Activated naive CD8-positive, alpha-beta T cell (primary cell): ENCODE data around the gene GIT2.
"Not testable (repeated sequence)": the region's sequence is repeated elsewhere in the genome, so short reads cannot be mapped to it uniquely, and the experiment has no call there.

Experiments
- H3K27ac Mint-ChIP-seq: one replicate; pipeline ENCODE4 v1.8.0; 2021; ENCODE audit warnings: mixed read lengths
- H3K27me3 Mint-ChIP-seq: one replicate; pipeline ENCODE4 v1.8.0; 2021; ENCODE audit warnings: mixed read lengths
- H3K36me3 Mint-ChIP-seq: one replicate; pipeline ENCODE4 v1.8.0; 2021; ENCODE audit warnings: mixed read lengths
- H3K4me1 Mint-ChIP-seq: one replicate; pipeline ENCODE4 v1.8.0; 2021; ENCODE audit warnings: low read depth, mixed read lengths
- H3K4me3 Mint-ChIP-seq: one replicate; pipeline ENCODE4 v1.8.0; 2021; ENCODE audit warnings: mild to moderate bottlenecking, mixed read lengths
- H3K9me3 Mint-ChIP-seq: one replicate; pipeline ENCODE4 v1.8.0; 2021; ENCODE audit warnings: low read depth, mixed read lengths

The GIT2 gene

DNA sequence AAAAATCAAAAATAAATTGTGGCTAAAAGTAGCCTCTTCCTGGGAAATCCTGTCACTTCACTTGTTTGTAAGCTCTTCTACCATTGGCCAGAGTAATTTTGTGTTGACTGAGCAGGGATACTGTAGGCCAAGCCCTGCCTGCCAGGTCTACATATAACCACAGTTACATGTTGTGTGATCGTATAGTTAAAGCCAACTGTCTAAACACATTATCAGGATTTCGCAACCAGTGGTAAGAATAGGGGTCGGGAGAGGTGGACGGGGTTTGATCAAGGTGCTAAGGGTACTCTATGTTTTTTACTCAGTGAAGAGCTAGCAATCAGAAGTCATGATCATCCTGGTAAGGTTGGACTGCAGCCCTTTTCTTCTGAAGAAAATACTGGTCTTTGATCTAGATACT is 16.5 kb upstream of the GIT2 start:
- H3K9me3 Mint-ChIP-seq: no peaks in the 10 kb centered on the region
- H3K4me3 Mint-ChIP-seq: no peak overlapping the region
- H3K36me3 Mint-ChIP-seq: peaks cover 6% of the 10 kb centered on the region
- H3K4me1 Mint-ChIP-seq: peaks cover 50% of the 10 kb centered on the region
- H3K27ac Mint-ChIP-seq: peak overlapping the region; percentile 70
- H3K27me3 Mint-ChIP-seq: no peaks in the 10 kb centered on the region

DNA sequence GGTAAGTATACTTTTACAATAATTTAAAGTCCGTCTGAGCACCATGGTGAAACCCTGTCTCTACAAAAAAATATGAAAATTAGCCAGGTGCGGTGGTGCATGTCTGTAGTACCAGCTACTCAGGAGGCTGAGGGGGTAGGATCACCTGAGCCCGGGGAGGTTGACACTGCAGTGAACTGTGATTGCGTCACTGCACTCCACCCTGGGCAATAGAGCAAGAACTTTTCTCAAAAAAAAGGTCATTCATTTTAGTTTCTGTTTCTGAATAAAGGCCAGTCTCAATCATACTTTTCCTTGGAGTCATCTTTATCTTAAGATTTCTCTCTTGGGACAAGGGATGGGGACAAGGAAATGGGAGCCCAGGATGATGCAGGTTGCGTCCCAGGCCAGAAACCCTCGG is 16.0 kb upstream of the GIT2 start:
- Mint-ChIP-seq H3K36me3 (peaks cover 6% of the 10 kb centered on the region), H3K4me3 (no peak overlapping the region), H3K4me1 (peaks cover 52% of the 10 kb centered on the region), H3K27me3 (no peaks in the 10 kb centered on the region), H3K9me3 (no peaks in the 10 kb centered on the region), H3K27ac (no peak overlapping the region)

DNA sequence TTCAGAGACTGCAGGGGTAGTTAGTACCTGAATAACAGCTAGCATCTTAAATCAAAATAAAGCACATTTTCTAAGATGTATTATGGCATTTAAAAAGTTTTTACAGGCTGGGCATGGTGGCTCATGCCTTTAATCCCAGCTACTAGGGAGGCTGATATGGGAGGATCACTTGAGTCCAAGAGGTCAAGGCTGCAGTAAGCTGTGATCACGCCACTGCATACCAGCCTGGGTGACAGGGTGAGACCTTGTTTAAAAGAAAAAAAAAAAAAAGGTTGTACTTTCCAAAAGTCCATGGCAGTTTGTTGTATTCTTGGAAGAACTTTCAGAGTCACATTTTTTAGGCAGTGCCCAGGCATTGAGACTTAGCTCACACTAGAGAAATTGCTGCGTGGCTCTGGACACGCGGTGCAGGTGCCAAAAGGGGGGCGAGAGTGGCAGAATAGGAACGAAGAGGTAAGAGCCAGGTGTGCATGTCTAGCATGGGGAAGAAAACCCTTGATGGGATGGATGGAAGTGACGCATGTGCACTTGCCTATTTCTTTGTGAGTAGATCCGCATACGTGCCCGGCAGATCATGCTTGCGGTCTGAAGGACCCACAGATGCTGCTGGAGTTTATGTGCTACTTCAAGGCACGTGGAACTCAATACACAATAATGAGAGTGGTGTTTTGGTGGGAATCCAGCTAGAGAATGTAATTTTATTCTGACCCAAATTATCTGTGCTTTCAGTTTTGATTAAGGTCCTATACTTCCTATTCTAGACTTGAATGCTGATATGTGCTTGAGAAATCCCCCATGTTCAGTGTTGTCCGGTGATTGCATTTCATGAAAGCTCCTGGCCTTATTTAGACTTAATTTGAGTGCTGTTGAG is 14.9 kb upstream of the GIT2 start:
- Mint-ChIP-seq H3K4me3 (no peak overlapping the region), H3K9me3 (no peaks in the 10 kb centered on the region), H3K27ac (peak overlapping the region; percentile 73), H3K4me1 (peaks cover 58% of the 10 kb centered on the region), H3K27me3 (no peaks in the 10 kb centered on the region), H3K36me3 (peaks cover 8% of the 10 kb centered on the region)

DNA sequence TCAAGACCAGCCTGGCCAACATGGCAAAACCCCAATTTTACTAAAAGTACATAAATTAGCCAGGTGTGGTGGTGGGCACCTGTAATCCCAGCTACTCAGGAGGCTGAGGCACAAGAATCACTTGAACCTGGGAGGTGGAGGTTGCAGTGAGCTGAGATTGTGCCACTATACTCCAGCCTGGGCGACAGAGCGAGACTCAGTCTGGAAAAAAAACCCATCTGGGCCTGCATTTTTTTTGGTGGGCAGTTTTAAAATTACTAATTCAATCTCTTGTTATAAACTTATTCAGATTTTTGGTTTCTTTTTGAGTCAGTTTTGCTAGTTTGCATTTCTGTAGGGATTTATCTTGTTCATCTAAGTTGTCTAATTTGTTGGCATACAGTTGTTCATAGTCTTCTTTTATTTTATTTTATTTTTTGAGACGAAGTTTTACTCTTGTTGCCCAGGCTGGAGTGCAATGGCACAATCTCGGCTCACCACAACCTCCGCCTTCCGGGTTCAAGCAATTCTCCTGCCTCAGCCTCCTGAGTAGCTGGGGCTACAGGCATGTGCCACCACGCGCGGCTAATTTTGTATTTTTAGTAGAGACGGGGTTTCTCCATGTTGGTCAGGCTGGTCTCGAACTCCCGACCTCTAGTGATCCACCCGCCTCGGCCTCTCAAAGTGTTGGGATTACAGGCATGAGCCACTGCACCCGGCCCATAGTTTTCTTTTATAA is 12.7 kb upstream of the GIT2 start:
- peaks cover 68% of the 10 kb centered on the region for H3K4me1 Mint-ChIP-seq
- not testable (repeated sequence) for H3K9me3 Mint-ChIP-seq, H3K36me3 Mint-ChIP-seq, H3K27me3 Mint-ChIP-seq, H3K4me3 Mint-ChIP-seq
- peak overlapping the region; percentile 87 for H3K27ac Mint-ChIP-seq

DNA sequence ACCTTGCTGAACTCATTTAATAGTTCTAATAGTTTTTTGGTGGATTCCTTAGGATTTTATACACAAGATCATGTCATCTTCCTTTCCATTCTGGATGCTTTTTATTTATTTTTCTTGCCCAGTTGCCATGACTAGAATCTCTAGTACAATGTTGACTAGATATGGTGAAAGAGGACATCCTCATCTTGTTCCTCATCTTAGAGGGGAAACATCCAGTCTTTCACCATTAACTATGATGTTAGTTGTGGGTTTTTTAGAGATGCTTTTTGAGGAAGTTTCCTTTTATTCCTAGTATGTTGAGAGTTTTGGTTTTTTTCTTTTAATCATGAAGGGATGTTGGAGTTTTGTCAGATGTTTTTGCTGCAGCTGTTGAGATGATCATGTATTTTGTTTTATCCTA is 11.7 kb upstream of the GIT2 start:
- Mint-ChIP-seq H3K4me3 (peak overlapping the region; percentile 20), H3K36me3 (peaks cover 8% of the 10 kb centered on the region), H3K27me3 (no peaks in the 10 kb centered on the region), H3K4me1 (peaks cover 72% of the 10 kb centered on the region), H3K9me3 (no peaks in the 10 kb centered on the region), H3K27ac (peak overlapping the region; percentile 78)

DNA sequence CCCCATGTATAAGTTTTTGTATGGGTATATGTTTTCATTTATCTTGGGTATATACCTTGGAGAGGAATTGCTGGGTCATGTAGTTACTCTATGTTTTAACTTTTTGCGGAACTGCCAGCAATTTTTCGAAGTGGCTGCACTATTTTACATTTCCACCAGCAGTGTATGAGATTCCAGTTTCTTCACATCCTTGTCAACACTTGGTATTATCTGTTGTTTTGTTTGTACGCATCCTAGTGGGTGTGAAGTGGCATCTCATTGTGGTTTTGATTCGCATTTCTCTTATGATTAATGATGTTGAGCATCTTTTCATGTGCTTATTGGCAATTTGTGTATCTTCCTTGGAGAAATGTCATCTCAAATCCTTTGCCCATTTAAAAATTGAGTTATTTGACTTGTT is 9.9 kb upstream of the GIT2 start:
- Mint-ChIP-seq H3K36me3 (peaks cover 8% of the 10 kb centered on the region), H3K4me1 (peaks cover 70% of the 10 kb centered on the region), H3K9me3 (no peaks in the 10 kb centered on the region), H3K4me3 (peak overlapping the region; percentile 18), H3K27me3 (no peaks in the 10 kb centered on the region), H3K27ac (no peak overlapping the region)

DNA sequence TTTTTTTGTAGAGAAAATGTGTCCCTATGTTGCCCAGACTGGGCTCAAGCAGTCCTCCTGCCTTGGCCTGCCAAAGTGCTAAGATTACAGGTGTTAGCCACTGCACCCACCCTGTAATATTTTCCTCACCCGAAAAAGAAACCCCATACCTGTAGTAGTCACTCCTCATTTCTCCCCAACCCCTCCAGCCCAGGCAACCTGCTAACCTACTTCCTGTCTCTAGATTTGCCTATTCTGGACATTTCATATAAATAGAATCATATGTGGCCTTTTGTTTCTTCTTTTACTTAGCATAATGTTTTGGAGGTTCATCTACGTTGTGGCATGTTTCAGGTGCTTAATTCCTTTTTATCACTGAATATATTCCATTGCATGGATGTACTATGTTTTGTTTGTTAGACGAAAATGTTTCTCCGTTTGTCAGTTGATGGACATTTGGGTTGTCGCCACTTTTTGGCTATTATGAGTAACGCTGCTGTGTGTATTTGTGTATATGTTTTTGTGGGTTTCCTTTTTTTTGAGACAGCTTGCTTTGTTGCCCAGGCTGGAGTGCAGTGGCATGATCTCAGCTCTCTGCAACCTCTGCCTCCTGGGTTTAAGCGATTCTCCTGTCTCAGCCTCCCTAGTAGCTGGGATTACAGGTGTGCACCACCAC is 9.3 kb upstream of the GIT2 start:
- Mint-ChIP-seq H3K36me3 (peaks cover 10% of the 10 kb centered on the region), H3K9me3 (no peaks in the 10 kb centered on the region), H3K4me3 (peak overlapping the region; percentile 56), H3K27me3 (no peaks in the 10 kb centered on the region), H3K27ac (peak overlapping the region; percentile 36), H3K4me1 (peaks cover 70% of the 10 kb centered on the region)

DNA sequence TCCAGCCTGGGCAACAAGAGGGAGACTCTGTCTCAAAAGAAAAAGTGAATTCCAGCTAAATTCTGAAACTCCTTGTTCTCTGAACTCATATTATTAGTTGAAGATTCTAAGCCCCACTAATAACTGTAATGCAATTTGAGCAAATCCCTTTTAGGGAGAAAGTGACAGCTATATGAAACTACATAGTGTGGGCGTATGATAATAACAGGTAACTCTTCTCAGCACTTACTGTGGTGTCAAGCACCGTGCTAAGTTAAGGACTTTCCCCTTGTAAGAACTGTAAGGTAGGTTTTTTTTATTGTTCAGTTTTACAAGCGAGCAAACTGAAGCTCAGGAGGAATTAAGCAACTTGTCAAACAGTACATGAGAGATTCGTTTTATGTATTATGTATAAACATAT is 8.4 kb upstream of the GIT2 start:
- Mint-ChIP-seq H3K4me3 (peak overlapping the region; percentile 56), H3K36me3 (peaks cover 10% of the 10 kb centered on the region), H3K9me3 (no peaks in the 10 kb centered on the region), H3K4me1 (peaks cover 70% of the 10 kb centered on the region), H3K27ac (peak overlapping the region; percentile 82), H3K27me3 (no peaks in the 10 kb centered on the region)

DNA sequence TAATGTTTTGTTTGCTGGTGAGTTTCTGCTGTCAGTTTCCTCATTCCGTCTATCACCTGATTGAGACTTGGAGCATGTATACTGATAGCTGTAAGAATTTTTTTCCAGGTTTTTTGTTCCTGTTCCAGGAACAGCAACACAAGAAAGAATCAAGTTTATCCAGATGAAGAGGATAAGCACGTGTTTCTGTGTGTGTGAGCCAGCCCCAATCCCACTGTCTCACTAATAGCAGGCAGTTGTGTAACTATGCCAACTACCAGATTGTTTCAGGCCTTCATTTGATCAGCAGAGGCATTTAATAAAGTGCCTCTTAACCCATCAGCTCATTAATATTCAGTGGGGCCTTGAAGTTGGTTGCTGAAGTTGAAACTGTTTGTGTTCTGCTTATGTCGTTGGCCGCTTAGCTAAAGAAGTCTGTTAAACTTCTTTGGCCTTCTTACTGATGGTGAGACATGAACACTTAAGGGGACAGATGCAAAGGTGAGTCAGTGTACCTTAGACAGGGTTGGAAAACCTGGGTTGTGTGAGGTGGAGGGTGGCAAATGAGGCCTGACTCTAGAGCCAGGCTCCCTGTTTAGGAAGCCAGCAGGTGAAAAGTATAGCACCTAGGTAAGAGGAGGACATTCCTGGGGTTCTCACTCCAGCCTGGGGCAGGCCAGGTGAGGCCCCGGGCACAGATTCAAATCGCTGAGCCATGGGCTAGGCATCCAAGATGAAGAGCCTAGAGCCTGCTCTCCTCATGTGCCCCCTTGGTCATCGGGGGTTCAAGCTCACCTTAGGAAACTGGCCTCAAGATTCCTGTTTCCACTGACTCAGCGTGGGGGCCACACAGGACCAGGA is 6.7 kb upstream of the GIT2 start:
- H3K27me3 Mint-ChIP-seq: no peaks in the 10 kb centered on the region
- H3K36me3 Mint-ChIP-seq: peaks cover 5% of the 10 kb centered on the region
- H3K27ac Mint-ChIP-seq: peak overlapping the region; percentile 89
- H3K4me3 Mint-ChIP-seq: no peak overlapping the region
- H3K4me1 Mint-ChIP-seq: peaks cover 67% of the 10 kb centered on the region
- no peaks in the 10 kb centered on the region for H3K9me3 Mint-ChIP-seq

DNA sequence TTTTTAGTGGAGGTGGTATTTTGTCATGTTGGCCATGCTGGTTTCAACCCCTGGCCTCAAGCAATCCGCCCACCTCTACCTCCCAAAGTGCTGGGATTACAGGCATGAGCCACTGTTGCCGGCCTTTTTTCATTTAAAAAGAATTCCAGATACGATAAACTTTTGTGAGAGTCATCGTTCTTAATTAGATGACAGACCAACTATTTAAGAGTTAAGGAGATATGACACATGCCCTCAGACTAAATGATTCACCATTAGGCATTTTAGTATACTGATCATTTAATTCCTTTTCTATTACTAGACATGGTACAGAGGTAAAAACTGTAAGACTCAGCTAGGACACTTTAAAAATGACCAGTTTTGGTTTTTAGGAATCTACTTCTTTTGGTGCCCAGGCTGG is 5.4 kb upstream of the GIT2 start:
- Mint-ChIP-seq H3K4me3 (peak overlapping the region; percentile 99), H3K9me3 (no peaks in the 10 kb centered on the region), H3K4me1 (peaks cover 68% of the 10 kb centered on the region), H3K27me3 (no peaks in the 10 kb centered on the region), H3K36me3 (peaks cover 2% of the 10 kb centered on the region), H3K27ac (peak overlapping the region; percentile 79)

DNA sequence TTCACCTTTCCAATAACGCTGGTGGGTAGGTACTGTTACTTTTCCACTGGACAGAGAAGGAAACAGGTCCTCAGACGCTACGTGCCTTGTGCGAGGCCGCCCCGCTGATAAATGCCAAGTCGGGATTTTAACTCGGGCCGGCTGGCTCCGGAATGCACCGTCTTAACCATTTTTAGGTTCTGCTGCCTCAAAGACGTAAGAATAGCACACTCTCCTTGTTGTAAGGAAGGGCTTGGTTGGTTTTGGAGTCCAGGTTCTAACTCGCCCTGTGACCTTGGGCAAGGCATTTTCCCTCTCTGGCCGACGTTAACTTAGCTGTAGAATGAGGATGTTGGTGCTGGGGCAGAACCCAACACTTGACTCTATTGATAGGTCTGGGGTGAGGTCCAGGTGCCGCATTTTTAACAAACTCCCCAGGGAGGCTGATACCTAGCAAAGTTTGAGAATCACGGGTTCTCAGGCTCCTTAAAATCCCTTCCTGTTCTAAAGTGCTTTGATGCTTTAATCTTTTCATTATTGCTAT is 3.9 kb upstream of the GIT2 start:
- Mint-ChIP-seq H3K27me3 (no peaks in the 10 kb centered on the region), H3K27ac (peak overlapping the region; percentile 94), H3K4me3 (peak overlapping the region; percentile 99), H3K9me3 (no peaks in the 10 kb centered on the region), H3K36me3 (peaks cover 2% of the 10 kb centered on the region), H3K4me1 (peaks cover 66% of the 10 kb centered on the region)

DNA sequence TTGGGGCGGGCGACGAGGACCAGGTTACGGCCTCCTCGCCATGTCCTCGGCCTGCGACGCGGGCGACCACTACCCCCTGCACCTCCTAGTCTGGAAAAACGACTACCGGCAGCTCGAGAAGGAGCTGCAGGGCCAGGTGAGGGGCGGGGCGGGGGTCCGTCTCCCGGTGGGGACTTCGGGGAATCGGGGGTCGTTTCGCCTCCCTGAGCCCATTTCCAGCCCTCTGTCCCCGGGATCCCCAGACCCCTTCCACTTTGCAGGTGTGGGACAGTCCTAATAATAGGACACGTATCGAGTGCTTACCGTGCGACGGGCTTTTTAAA is 3.4 kb upstream of the GIT2 start:
- peak overlapping the region; percentile 94 for H3K27ac Mint-ChIP-seq
- no peaks in the 10 kb centered on the region for H3K9me3 Mint-ChIP-seq
- H3K4me3 Mint-ChIP-seq: peak overlapping the region; percentile 99
- H3K4me1 Mint-ChIP-seq: peaks cover 66% of the 10 kb centered on the region
- H3K36me3 Mint-ChIP-seq: peaks cover 2% of the 10 kb centered on the region
- H3K27me3 Mint-ChIP-seq: no peaks in the 10 kb centered on the region

DNA sequence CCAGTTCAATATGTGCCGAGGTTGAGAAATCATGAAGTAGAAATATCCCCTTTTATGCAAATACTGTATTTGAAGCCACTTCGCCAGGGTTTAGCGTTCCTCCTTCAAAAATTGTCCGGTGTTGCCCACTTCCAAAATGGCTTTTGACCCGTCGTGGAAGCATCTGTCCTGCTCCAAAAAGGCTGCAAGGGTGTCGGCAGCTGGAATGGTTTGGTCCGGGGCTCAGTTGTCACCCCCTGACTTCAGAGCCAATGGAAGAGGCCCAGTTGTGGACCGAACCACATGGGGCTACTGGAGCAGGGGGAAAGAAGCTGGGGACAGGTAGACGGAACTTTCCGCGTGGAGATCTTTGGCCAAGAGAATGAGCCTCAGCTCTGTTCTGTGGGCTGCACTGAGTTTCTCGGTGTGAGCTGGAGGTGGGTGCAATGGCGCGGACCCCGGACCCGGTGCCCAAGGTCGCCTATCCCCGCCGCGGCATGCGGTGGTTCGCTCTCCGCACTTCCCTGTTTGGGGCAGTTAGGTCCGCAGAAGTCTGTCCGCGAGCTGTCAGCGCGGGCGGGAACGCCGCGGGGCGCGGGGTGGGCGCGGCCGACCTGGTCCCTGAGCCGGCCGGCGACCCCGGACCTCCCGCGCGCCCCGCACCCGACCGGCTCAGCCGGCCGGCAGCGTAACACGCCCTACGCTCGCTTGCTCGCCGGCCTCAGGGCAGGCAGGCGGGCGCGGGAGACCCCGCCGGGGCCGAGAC is 2.9 kb upstream of the GIT2 start, which contains the start of gene ANKRD13A:
Gene ANKRD13A, plus strand, starts transcription at position 527 of the 745 bp plus-strand sequence. CDS start 259 bp downstream, outside the sequence.
- Mint-ChIP-seq H3K27me3 (no peaks in the 10 kb centered on the region), H3K27ac (peak within 1 kb of the TSS; percentile 98), H3K4me1 (peaks cover 66% of the 10 kb centered on the region), H3K4me3 (peak within 1 kb of the TSS; percentile 99), H3K36me3 (peaks cover 2% of the 10 kb centered on the region), H3K9me3 (no peaks in the 10 kb centered on the region)
